HG03575 (cell line): Measurements from ENCODE around the gene CD300LG.
"Not testable (repeated sequence)": the region's sequence is repeated elsewhere in the genome, so short reads cannot be mapped to it uniquely, and the experiment has no call there.

Experiments
- ATAC-seq: cut with Tn5 transposase; IDR thresholded peaks from one replicate; pipeline ENCODE4 v1.9.1; 2021; ENCODE audit not compliant: unreplicated experiment, insufficient number of reproducible peaks, low FRiP score; ENCODE audit errors: extremely low read depth

CD300LG gene

DNA sequence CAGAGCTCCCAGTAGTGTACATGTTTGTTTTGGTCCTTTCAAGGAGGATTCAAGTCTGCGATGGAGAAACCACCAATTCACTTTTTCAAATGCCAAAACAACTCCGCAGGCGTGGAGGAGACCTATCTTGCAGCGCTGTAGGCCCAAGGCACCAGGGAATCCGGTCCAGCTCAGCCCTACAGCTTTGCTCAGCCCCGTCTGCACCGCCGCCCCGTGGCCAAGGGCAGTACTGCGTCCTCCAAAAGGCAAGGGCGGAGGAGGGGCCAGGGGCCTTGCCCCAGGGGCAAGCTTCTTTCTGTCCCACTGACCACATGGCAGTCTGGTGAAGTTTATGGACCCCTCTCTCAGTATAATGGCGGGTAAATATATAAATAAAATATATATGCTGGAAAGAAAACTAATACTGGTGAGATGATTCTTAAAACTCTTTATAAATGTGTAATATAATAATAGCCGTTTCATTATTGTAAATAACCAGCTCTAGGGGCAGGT, 709 bp upstream of the CD300LG start:
- no peak for ATAC-seq

GRCh38 chr17:43848601-43849000, 1.6 kb downstream of the CD300LG start:
- ATAC-seq = no peak

- no peak for ATAC-seq
Observed at GRCh38 chr17:43849116-43849515, 2.1 kb downstream of the CD300LG start.

GRCh38 chr17:43852571-43852970, 5.6 kb downstream of the CD300LG start:
- no peak for ATAC-seq

GRCh38 chr17:43853546-43853945, 6.6 kb downstream of the CD300LG start:
- no peak for ATAC-seq

- no peak for ATAC-seq
Observed at GRCh38 chr17:43854498-43854897, 7.5 kb downstream of the CD300LG start.

DNA sequence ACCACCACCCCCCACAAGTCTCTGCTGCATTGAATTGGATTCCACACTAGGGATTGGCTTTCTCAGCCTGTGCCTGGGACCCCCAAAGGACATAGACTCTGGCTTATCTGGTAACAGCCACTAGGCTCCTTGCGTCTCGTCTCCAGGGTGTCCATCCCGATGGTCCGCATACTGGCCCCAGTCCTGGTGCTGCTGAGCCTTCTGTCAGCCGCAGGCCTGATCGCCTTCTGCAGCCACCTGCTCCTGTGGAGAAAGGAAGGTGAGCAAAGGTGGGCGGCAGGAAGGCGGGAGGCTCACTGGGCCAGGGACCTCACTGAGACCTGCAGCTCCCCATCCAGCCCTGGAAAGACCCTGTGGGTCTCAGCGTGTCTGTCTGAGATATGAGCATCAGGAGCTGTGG, 8.1 kb downstream of the CD300LG start:
- no peak for ATAC-seq

DNA sequence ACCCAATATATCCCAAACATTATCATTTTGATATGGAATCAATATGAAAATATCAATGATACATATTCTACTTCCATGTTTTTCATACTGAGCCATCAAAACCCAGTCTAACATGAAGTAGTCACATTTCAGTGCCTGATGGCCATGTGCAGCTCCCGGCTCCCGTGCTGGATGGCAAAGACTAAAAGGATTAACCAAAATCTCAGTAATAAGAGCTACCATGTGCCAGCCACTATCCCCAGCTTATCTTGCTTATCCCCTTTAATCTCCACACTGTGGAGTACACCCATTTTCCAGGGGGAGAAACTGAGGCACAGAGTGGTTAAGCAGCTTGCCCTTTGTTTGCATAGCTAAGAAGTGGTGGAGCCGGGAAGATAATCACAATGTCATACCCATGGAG, 9.2 kb downstream of the CD300LG start:
- ATAC-seq = no peak

- no peak for ATAC-seq
Observed at GRCh38 chr17:43857141-43857540, 10.2 kb downstream of the CD300LG start.

GRCh38 chr17:43857957-43858600, 11.1 kb downstream of the CD300LG start:
- ATAC-seq = no peak

- ATAC-seq = no peak
Observed at GRCh38 chr17:43860077-43860725, 13.2 kb downstream of the CD300LG start.

- ATAC-seq = no peak
Observed at GRCh38 chr17:43860927-43861622, 14.1 kb downstream of the CD300LG start.

DNA sequence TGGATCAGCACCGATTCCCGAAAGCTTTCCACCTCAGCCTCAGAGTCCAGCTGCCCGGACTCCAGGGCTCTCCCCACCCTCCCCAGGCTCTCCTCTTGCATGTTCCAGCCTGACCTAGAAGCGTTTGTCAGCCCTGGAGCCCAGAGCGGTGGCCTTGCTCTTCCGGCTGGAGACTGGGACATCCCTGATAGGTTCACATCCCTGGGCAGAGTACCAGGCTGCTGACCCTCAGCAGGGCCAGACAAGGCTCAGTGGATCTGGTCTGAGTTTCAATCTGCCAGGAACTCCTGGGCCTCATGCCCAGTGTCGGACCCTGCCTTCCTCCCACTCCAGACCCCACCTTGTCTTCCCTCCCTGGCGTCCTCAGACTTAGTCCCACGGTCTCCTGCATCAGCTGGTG, 15.0 kb downstream of the CD300LG start:
- ATAC-seq = no peak

- no peak for ATAC-seq
Observed at GRCh38 chr17:43864161-43864984, 17.4 kb downstream of the CD300LG start.

DNA sequence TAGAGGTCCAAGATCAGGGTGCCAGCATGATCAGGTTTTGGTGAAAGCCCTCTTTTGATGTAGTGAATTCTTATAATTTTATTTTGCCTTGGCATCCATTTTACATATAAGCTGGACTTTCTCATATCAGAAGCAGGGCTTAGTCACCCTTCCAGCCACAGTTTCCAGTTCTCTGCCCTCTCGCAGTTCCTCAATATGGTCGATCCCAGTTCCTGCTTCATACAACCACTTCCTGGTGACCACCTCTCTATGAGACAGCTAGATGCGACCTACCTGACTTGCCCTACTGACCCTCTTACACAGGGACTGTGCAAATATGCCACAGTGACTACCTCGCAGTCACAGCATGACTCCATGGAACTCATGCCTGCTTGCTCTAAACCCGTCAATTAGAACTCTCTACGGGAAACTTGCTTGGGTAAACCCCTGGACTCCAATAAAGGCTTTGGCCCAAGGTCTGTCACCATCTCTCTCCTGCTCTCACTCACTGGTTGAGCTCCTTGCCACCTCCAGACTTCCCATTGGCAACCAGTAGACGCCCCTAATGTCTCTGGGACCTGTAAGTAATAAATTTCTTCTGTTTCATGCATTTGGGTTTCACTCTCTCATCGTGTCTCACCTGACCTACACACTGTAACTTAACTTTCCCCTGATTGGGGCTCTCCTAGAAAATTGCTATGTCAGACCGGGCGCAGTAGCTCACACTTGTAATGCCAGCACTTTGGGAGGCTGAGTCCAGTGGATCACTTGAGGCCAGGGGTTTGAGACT, 21.4 kb downstream of the CD300LG start:
- ATAC-seq = no peak

DNA sequence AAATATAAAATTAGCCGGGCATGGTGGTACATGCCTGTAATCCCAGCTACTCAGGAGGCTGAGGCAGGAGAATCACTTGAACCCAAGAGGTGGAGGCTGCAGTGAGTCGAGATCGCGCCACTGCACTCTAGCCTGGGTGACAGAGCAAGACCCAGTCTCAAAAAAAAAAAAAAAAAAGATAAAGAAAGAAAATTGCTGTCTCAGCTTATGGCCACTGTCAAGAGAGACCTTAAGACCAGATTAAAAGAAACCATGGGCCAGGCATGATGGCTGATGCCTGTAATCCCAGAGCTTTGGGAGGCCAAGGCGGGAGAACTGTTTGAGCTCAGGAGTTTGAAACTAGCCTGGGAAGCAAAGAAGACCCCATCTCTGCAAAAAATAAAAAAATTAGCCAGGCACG, 22.1 kb downstream of the CD300LG start:
- ATAC-seq = not testable (repeated sequence)

- no peak for ATAC-seq
Observed at GRCh38 chr17:43871946-43872690, 25.1 kb downstream of the CD300LG start.

- no peak for ATAC-seq
Observed at GRCh38 chr17:43873091-43873490, 26.1 kb downstream of the CD300LG start.
